Panc1 (cell line): ENCODE data around the gene CCDC57. TPM values are rescaled to one million over a fixed set of nuclear protein-coding genes. Genes with fewer than 3 reads are reported as not detected.
"Not testable (repeated sequence)": the region's sequence is repeated elsewhere in the genome, so short reads cannot be mapped to it uniquely, and the experiment has no call there.

Experiments used
- ATAC-seq: fragments of 200-7000 bp; cut with Tn5 transposase; 2 replicates; pipeline ENCODE4 v1.9.1; 2020; ENCODE audit warnings: mild to moderate bottlenecking, moderate library complexity
- BruUV-seq: library from RNA; stranded (reverse); fragments of 400-500 nt; replicated peaks from 2 replicates; lab custom pipeline; 2021; lab: Mats Ljungman, UMichigan
- CTCF ChIA-PET: fragments of 300-600 bp; sonication (Branson Sonifier 250); formaldehyde crosslinking; loops from one replicate; lab custom pipeline; 2022; ENCODE audit warnings: antibody characterized with exemption; lab: Charles Lee
- POLR2A ChIA-PET: fragments of 300-600 bp; sonication (Branson Sonifier 250); formaldehyde crosslinking; loops from one replicate; lab custom pipeline; 2022; ENCODE audit warnings: antibody characterized with exemption; lab: Charles Lee
- DNase-seq: peaks from one replicate; pipeline ENCODE4 v3.0.0-alpha.2; 2010; ENCODE audit warnings: low read depth, low spot score
- H3K27ac ChIP-seq: 2 replicates; pipeline ENCODE4 v1.5.1; 2011; ENCODE audit warnings: mild to moderate bottlenecking, low read length, inconsistent platforms
- H3K27me3 ChIP-seq: fragments of 200-500 bp; sonication (Bioruptor generic); 2 replicates; pipeline ENCODE4 v1.6.0; 2014; ENCODE audit warnings: low read length, inconsistent platforms; ENCODE audit not compliant: control insufficient read depth, insufficient read depth
- H3K36me3 ChIP-seq: fragments of 200-500 bp; sonication (Bioruptor generic); 2 replicates; pipeline ENCODE4 v1.5.1; 2014; ENCODE audit warnings: inconsistent platforms, mild to moderate bottlenecking, low read length, moderate library complexity; ENCODE audit not compliant: control insufficient read depth, insufficient read depth
- H3K4me1 ChIP-seq: 2 replicates; pipeline ENCODE4 v1.5.1; 2011; ENCODE audit warnings: inconsistent platforms, mild to moderate bottlenecking, low read length, moderate library complexity; ENCODE audit not compliant: control insufficient read depth, insufficient read depth
- H3K4me3 ChIP-seq, 2 experiments: 2 replicates each; pipeline ENCODE4 v1.5.1; 2011 to 2012; ENCODE audit warnings: low read depth in 2 of 2, low read length in 2 of 2, mild to moderate bottlenecking in 2 of 2, inconsistent platforms in 1 of 2, moderate library complexity in 1 of 2
- H3K9me3 ChIP-seq: fragments of 200-500 bp; sonication (Bioruptor generic); 2 replicates; pipeline ENCODE4 v1.5.1; 2014; ENCODE audit warnings: low read depth, mild to moderate bottlenecking, inconsistent platforms, low read length, moderate library complexity; ENCODE audit not compliant: control insufficient read depth, insufficient read depth
- POLR2AphosphoS5 ChIP-seq: IDR thresholded peaks from 2 replicates; pipeline ENCODE4 v1.6.1; 2012; ENCODE audit warnings: mild to moderate bottlenecking, low read depth, low read length, moderate library complexity
- REST ChIP-seq, 2 experiments: IDR thresholded peaks; 2 replicates each; pipeline ENCODE4 v1.6.1; 2011 to 2012; ENCODE audit warnings: low read depth in 2 of 2, control low read depth in 1 of 2, low read length in 1 of 2, mild to moderate bottlenecking in 1 of 2, moderate library complexity in 1 of 2; ENCODE audit not compliant: insufficient read depth in 1 of 2
- SIN3A ChIP-seq: IDR thresholded peaks from 2 replicates; pipeline ENCODE4 v1.6.1; 2012; ENCODE audit warnings: low read depth, mild to moderate bottlenecking, low read length, moderate library complexity, borderline replicate concordance; ENCODE audit not compliant: insufficient read depth
- TCF7L2 ChIP-seq: IDR thresholded peaks from 2 replicates; pipeline ENCODE4 v1.6.1; 2011; ENCODE audit warnings: mild to moderate bottlenecking, low read depth, low read length, inconsistent platforms
- in situ Hi-C: cut with HindIII; loops from 2 replicates; pipeline ENCODE4 v1.10.0; 2016; ENCODE audit warnings: low sequenced_read_pairs, low pct_unique_long_range_greater_than_20kb
- intact Hi-C: fragments of 100-400 bp; cut with micrococcal nuclease; formaldehyde crosslinking; loops from one replicate; pipeline ENCODE4 v1.10.0; 2022; ENCODE audit not compliant: unreplicated experiment
- total RNA-seq: library from RNA; stranded (reverse); gene quantifications from one replicate; pipeline ENCODE4 v1.2.1, GENCODE V29; 2021; ENCODE audit not compliant: unreplicated experiment
- TF ChIP-seq, protein P1 (sequence below): fragments of 450-650 bp; IDR thresholded peaks from 2 replicates; pipeline ENCODE4 v1.5.1; 2017; ENCODE audit warnings: mild to moderate bottlenecking

The CCDC57 gene
- total RNA-seq, 1 experiment from 2014 or later, result 63.6 TPM

GRCh38 chr17:82255402-82255972, 42.8 kb upstream of the CCDC57 start:
- TF ChIP-seq POLR2AphosphoS5, result no peak; the same call in 1 of the 2 replicates
- TF ChIP-seq, protein P1, sequence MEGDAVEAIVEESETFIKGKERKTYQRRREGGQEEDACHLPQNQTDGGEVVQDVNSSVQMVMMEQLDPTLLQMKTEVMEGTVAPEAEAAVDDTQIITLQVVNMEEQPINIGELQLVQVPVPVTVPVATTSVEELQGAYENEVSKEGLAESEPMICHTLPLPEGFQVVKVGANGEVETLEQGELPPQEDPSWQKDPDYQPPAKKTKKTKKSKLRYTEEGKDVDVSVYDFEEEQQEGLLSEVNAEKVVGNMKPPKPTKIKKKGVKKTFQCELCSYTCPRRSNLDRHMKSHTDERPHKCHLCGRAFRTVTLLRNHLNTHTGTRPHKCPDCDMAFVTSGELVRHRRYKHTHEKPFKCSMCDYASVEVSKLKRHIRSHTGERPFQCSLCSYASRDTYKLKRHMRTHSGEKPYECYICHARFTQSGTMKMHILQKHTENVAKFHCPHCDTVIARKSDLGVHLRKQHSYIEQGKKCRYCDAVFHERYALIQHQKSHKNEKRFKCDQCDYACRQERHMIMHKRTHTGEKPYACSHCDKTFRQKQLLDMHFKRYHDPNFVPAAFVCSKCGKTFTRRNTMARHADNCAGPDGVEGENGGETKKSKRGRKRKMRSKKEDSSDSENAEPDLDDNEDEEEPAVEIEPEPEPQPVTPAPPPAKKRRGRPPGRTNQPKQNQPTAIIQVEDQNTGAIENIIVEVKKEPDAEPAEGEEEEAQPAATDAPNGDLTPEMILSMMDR, result no peak
- no peak for TF ChIP-seq REST (IDR thresholded peaks at IDR 0.05; ENCODE audit: insufficient read depth in 1 of 2, low read depth in 2 of 2, low read length in 1 of 2)
- TF ChIP-seq SIN3A, result no peak
- TF ChIP-seq TCF7L2, result no peak
- H3K36me3 ChIP-seq, result peaks cover 46% of the 10 kb centered on the region

GRCh38 chr17:82254746-82255145, 42.1 kb upstream of the CCDC57 start:
- ATAC-seq, intact Hi-C loops, H3K4me1 ChIP-seq, BruUV-seq, DNase-seq, H3K27ac ChIP-seq, H3K4me3 ChIP-seq, H3K27me3 ChIP-seq, H3K9me3 ChIP-seq, in situ Hi-C loops: not testable (repeated sequence)
- peaks cover 46% of the 10 kb centered on the region for H3K36me3 ChIP-seq
- POLR2A ChIA-PET, result interaction anchor here (0.6 kb wide), 1 partner anchor 130 kb away, joined by 6 read pairs; no protein-coding TSS in a partner anchor
- CTCF ChIA-PET, result interaction anchor here (0.7 kb wide), 1 partner anchor 26 kb away, joined by 7 read pairs; no protein-coding TSS in a partner anchor

More at GRCh38 chr17:82255402-82255972, 42.8 kb upstream of the CCDC57 start:
- POLR2A ChIA-PET, result interaction anchor here (0.6 kb wide), 2 partner anchors 25 to 130 kb away, joined by 4 to 6 read pairs; no protein-coding TSS in a partner anchor
- intact Hi-C loops, result no loop called here
- DNase-seq, result no peak
- in situ Hi-C loops, result no loop called here
- no peak overlapping the region for H3K4me3 ChIP-seq
- H3K9me3 ChIP-seq, result no peaks in the 10 kb centered on the region
- ATAC-seq, result no peak
- CTCF ChIA-PET, result no interaction called here
- H3K4me1 ChIP-seq, result no peaks in the 10 kb centered on the region
- no peaks in the 10 kb centered on the region for H3K27me3 ChIP-seq
- no TSS peak for BruUV-seq
- no peak overlapping the region for H3K27ac ChIP-seq

- H3K4me3 ChIP-seq, H3K27ac ChIP-seq, intact Hi-C loops, H3K4me1 ChIP-seq, H3K9me3 ChIP-seq, DNase-seq, H3K27me3 ChIP-seq, in situ Hi-C loops, ATAC-seq, BruUV-seq: not testable (repeated sequence)
- ChIA-PET POLR2A (interaction anchor here (0.6 kb wide), 1 partner anchor 13 kb away, joined by 4 read pairs; no protein-coding TSS in a partner anchor), CTCF (interaction anchor here (0.7 kb wide), 1 partner anchor 27 kb away, joined by 7 read pairs; no protein-coding TSS in a partner anchor)
- H3K36me3 ChIP-seq, result peaks cover 43% of the 10 kb centered on the region
These were observed 41.5 kb upstream of the CCDC57 start for GRCh38 chr17:82254096-82254495.
